Thoracic aorta (tissue), 2 donors: Measurements from ENCODE around the gene RAPH1. TPM values are rescaled to one million over a fixed set of nuclear protein-coding genes. Genes with fewer than 3 reads are reported as not detected.

Experiments used
- ATAC-seq: fragments of 150-250 bp; one replicate; pipeline ENCODE4 v1.8.0; 2017; ENCODE audit warnings: low read depth; ENCODE audit not compliant: insufficient number of reproducible peaks, low FRiP score
- DNase-seq: peaks from one replicate; pipeline ENCODE4 v3.0.0-alpha.2; 2020; ENCODE audit warnings: low spot score
- H3K27ac ChIP-seq, 2 donors: fragments of 200-600 bp; sonication (generic); 1 replicate in 1 of 2; 2 replicates in 1 of 2; pipeline ENCODE4 v1.5.1; 2016; ENCODE audit warnings: mild to moderate bottlenecking in 2 of 2, moderate library complexity in 2 of 2
- H3K27me3 ChIP-seq: fragments of 200-600 bp; sonication (generic); replicated peaks from 2 replicates; pipeline ENCODE4 v1.6.0; 2016; ENCODE audit warnings: mild to moderate bottlenecking; ENCODE audit not compliant: insufficient read depth
- H3K36me3 ChIP-seq: fragments of 200-600 bp; sonication (generic); one replicate; pipeline ENCODE4 v1.5.1; 2016
- H3K4me1 ChIP-seq, 2 donors: fragments of 200-600 bp; sonication (generic); 1 replicate in 1 of 2; 2 replicates in 1 of 2; pipeline versions ENCODE4 v1.5.1 to v1.6.0; 2016; ENCODE audit warnings: low read depth in 2 of 2, mild to moderate bottlenecking in 1 of 2; ENCODE audit not compliant: control insufficient read depth in 1 of 2
- H3K4me3 ChIP-seq: fragments of 200-600 bp; sonication (generic); 2 replicates; pipeline ENCODE4 v1.5.1; 2016; ENCODE audit warnings: mild to moderate bottlenecking
- H3K9me3 ChIP-seq: fragments of 200-600 bp; sonication (generic); 2 replicates; pipeline ENCODE4 v1.5.1; 2016
- CTCF ChIP-seq: fragments of 200-600 bp; sonication (generic); IDR thresholded peaks from one replicate; pipeline ENCODE4 v1.5.1; 2019; ENCODE audit warnings: antibody characterized with exemption
- total RNA-seq, 2 donors: library from RNA; depleted of rRNA; stranded (reverse); fragments of >200 nt; gene quantifications; one replicate each; pipeline versions ENCODE4 v1.1.0 to v1.2.3, GENCODE V29; 2016

The RAPH1 gene
- total RNA-seq, 2 donors from 2014 or later: 44.8 to 86.8 TPM

GRCh38 chr2:203580844-203581243, 45.7 kb upstream of the RAPH1 start:
- DNase-seq: no peak
- Histone ChIP-seq H3K36me3 (no peaks in the 10 kb centered on the region), H3K4me1 (peaks cover 41 to 74% of the 10 kb centered on the region in 2 donors)

GRCh38 chr2:203579730-203580129, 44.6 kb upstream of the RAPH1 start:
- Histone ChIP-seq H3K9me3 (no peaks in the 10 kb centered on the region), H3K36me3 (no peaks in the 10 kb centered on the region), H3K27me3 (no peaks in the 10 kb centered on the region), H3K4me3 (no peak overlapping the region), H3K4me1 (peaks cover 40 to 66% of the 10 kb centered on the region in 2 donors), H3K27ac (peak overlapping the region; percentile 78 to 88)
- TF ChIP-seq CTCF: no peak
- ATAC-seq (no peak), DNase-seq (no peak)

More at GRCh38 chr2:203580844-203581243, 45.7 kb upstream of the RAPH1 start:
- no peak for TF ChIP-seq CTCF
- ATAC-seq: no peak
- Histone ChIP-seq H3K27ac (peak overlapping the region; percentile 85 to 88), H3K27me3 (no peaks in the 10 kb centered on the region), H3K9me3 (no peaks in the 10 kb centered on the region), H3K4me3 (no peak overlapping the region)

GRCh38 chr2:203578759-203579643, 43.9 kb upstream of the RAPH1 start:
- Histone ChIP-seq H3K9me3 (no peaks in the 10 kb centered on the region), H3K27ac (peak overlapping the region; percentile 78 to 88), H3K27me3 (no peaks in the 10 kb centered on the region), H3K4me3 (no peak overlapping the region), H3K36me3 (no peaks in the 10 kb centered on the region), H3K4me1 (peaks cover 33 to 59% of the 10 kb centered on the region in 2 donors)
- ATAC-seq: peak; percentile 72
- peak; percentile 16 for TF ChIP-seq CTCF
- no peak for DNase-seq

GRCh38 chr2:203574824-203575223, 39.7 kb upstream of the RAPH1 start:
- DNase-seq (no peak), ATAC-seq (no peak)
- Histone ChIP-seq H3K27me3 (no peaks in the 10 kb centered on the region), H3K4me3 (no peak overlapping the region), H3K9me3 (no peaks in the 10 kb centered on the region), H3K27ac (no peak overlapping the region), H3K36me3 (no peaks in the 10 kb centered on the region), H3K4me1 (peaks cover 9 to 18% of the 10 kb centered on the region in 2 donors)
- TF ChIP-seq CTCF: no peak

- Histone ChIP-seq H3K4me1 (no peaks in the 10 kb centered on the region), H3K9me3 (no peaks in the 10 kb centered on the region), H3K27me3 (no peaks in the 10 kb centered on the region), H3K27ac (no peak overlapping the region), H3K4me3 (no peak overlapping the region), H3K36me3 (no peaks in the 10 kb centered on the region)
- DNase-seq (no peak), ATAC-seq (no peak)
- TF ChIP-seq CTCF: no peak
Observed at GRCh38 chr2:203572316-203572715, 37.2 kb upstream of the RAPH1 start.
